ENCODE results near the gene PEF1.

The PEF1 gene

GRCh38 chr1:31596737-31597097 is 48.0 kb downstream of the PEF1 start:
- Histone ChIP-seq H3K9me3 (replicated peaks; ENCODE audit: insufficient read depth, low read length) (no peaks in the 10 kb centered on the region), H3K4me3 (ENCODE audit: low read length) (no peak overlapping the region), H4K20me1 (ENCODE audit: insufficient read depth, low read length) (no peaks in the 10 kb centered on the region), H3K4me1 (ENCODE audit: low read length) (peaks cover 12% of the 10 kb centered on the region; the same call in 1 of the 2 replicates), H3K4me2 (ENCODE audit: low read depth, low read length) (no peak overlapping the region), H3K9me2 (replicated peaks; ENCODE audit: insufficient read depth, low read length) (no peaks in the 10 kb centered on the region), H3K79me2 (ENCODE audit: low read length) (no peaks in the 10 kb centered on the region), H3K36me3 (replicated peaks; ENCODE audit: insufficient read depth, low read length) (no peaks in the 10 kb centered on the region), H3K27me3 (replicated peaks; ENCODE audit: insufficient read depth, low read length) (peaks cover 12% of the 10 kb centered on the region), H2AFZ (ENCODE audit: low read length) (no peak overlapping the region), H3K9ac (ENCODE audit: low read length) (no peak overlapping the region), H3F3A (ENCODE audit: insufficient read depth, low read length) (no peaks in the 10 kb centered on the region), H3K27ac (ENCODE audit: low read length) (no peak overlapping the region)
- TF ChIP-seq EZH2phosphoT487 (IDR thresholded peaks at IDR 0.05; ENCODE audit: low read length): no peak
- no peak for TF ChIP-seq EZH2 (optimal IDR thresholded peaks at IDR 0.05; ENCODE audit: low read depth, low read length)
- no peak for TF ChIP-seq CTCF (IDR thresholded peaks at IDR 0.05; ENCODE audit: low read length)
- no peak for DNase-seq

- Histone ChIP-seq H3K27ac (ENCODE audit: low read length) (no peak overlapping the region), H4K20me1 (ENCODE audit: insufficient read depth, low read length) (no peaks in the 10 kb centered on the region), H3K4me3 (ENCODE audit: low read length) (no peak overlapping the region), H3K79me2 (ENCODE audit: low read length) (no peaks in the 10 kb centered on the region), H3K9me3 (replicated peaks; ENCODE audit: insufficient read depth, low read length) (no peaks in the 10 kb centered on the region), H3K9me2 (replicated peaks; ENCODE audit: insufficient read depth, low read length) (no peaks in the 10 kb centered on the region), H3K36me3 (replicated peaks; ENCODE audit: insufficient read depth, low read length) (no peaks in the 10 kb centered on the region), H3K9ac (ENCODE audit: low read length) (no peak overlapping the region), H2AFZ (ENCODE audit: low read length) (no peak overlapping the region), H3K4me1 (ENCODE audit: low read length) (peaks cover 6% of the 10 kb centered on the region; the same call in 1 of the 2 replicates), H3F3A (ENCODE audit: insufficient read depth, low read length) (no peaks in the 10 kb centered on the region), H3K27me3 (replicated peaks; ENCODE audit: insufficient read depth, low read length) (peaks cover 12% of the 10 kb centered on the region), H3K4me2 (ENCODE audit: low read depth, low read length) (no peak overlapping the region)
- no peak for DNase-seq
- TF ChIP-seq EZH2phosphoT487 (IDR thresholded peaks at IDR 0.05; ENCODE audit: low read length) (no peak), CTCF (IDR thresholded peaks at IDR 0.05; ENCODE audit: low read length) (no peak), EZH2 (optimal IDR thresholded peaks at IDR 0.05; ENCODE audit: low read depth, low read length) (no peak)
Measured at GRCh38 chr1:31595836-31596736, 48.6 kb downstream of the PEF1 start.

- Histone ChIP-seq H3K4me2 (ENCODE audit: low read depth, low read length) (no peak overlapping the region), H3K4me1 (ENCODE audit: low read length) (no peaks in the 10 kb centered on the region), H2AFZ (ENCODE audit: low read length) (no peak overlapping the region), H3F3A (ENCODE audit: insufficient read depth, low read length) (no peaks in the 10 kb centered on the region), H3K36me3 (replicated peaks; ENCODE audit: insufficient read depth, low read length) (no peaks in the 10 kb centered on the region), H3K9me2 (replicated peaks; ENCODE audit: insufficient read depth, low read length) (no peaks in the 10 kb centered on the region), H3K79me2 (ENCODE audit: low read length) (no peaks in the 10 kb centered on the region), H3K27me3 (replicated peaks; ENCODE audit: insufficient read depth, low read length) (peaks cover 12% of the 10 kb centered on the region), H3K4me3 (ENCODE audit: low read length) (no peak overlapping the region), H4K20me1 (ENCODE audit: insufficient read depth, low read length) (no peaks in the 10 kb centered on the region), H3K27ac (ENCODE audit: low read length) (no peak overlapping the region), H3K9me3 (replicated peaks; ENCODE audit: insufficient read depth, low read length) (no peaks in the 10 kb centered on the region), H3K9ac (ENCODE audit: low read length) (no peak overlapping the region)
- TF ChIP-seq CTCF (IDR thresholded peaks at IDR 0.05; ENCODE audit: low read length): peak; percentile 89
- TF ChIP-seq EZH2 (optimal IDR thresholded peaks at IDR 0.05; ENCODE audit: low read depth, low read length): no peak
- TF ChIP-seq EZH2phosphoT487 (IDR thresholded peaks at IDR 0.05; ENCODE audit: low read length): no peak
- peak; percentile 80 for DNase-seq
Measured at GRCh38 chr1:31593770-31594632, 50.7 kb downstream of the PEF1 start.
